ENCODE results near the gene MICB.
"Not testable (repeated sequence)": the region's sequence is repeated elsewhere in the genome, so short reads cannot be mapped to it uniquely, and the experiment has no call there.

DNA sequence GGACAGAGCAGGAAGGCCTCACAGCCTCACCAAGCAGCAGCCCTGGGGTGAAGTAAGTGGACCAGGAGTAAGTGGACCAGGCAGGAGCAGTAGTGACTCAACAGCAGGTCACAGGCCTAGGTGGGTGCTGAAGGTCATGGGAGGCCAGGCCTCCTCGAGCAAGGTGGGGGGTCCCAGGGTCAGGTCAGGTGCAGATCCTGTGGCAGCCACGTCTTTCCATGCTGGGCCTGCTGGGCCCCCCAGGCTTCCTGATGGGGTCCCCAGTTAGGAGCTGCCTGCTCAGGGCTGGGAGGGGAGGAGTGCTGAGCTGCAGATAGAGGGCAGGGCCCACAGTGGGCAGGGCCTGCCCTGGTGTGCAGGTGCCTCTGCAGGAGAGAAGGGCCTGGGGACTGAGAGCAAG is 11.1 kb downstream of the MICB start:
- not testable (repeated sequence) for TF ChIP-seq CTCF (IDR thresholded peaks at IDR 0.05; ENCODE audit: control extremely low read depth in 1 of 3, insufficient read depth in 1 of 3, low read depth in 1 of 3, low read length in 3 of 3); JUN (IDR thresholded peaks at IDR 0.05; ENCODE audit: low read depth, low read length); RFX5 (IDR thresholded peaks at IDR 0.05; ENCODE audit: borderline replicate concordance, low read depth, low read length); HDAC2 (IDR thresholded peaks at IDR 0.05; ENCODE audit: borderline replicate concordance in 1 of 2, low read depth in 2 of 2, low read length in 2 of 2); BACH1 (IDR thresholded peaks at IDR 0.05; ENCODE audit: low read length); GABPA (IDR thresholded peaks at IDR 0.05; ENCODE audit: borderline replicate concordance, insufficient read depth, low read length); YY1 (IDR thresholded peaks at IDR 0.05; ENCODE audit: low read depth, low read length); POLR2AphosphoS5 (IDR thresholded peaks at IDR 0.05; ENCODE audit: low read depth, low read length); EZH2 (IDR thresholded peaks at IDR 0.05; ENCODE audit: low read depth, low read length, severe bottlenecking); NANOG (IDR thresholded peaks at IDR 0.05; ENCODE audit: insufficient read depth, low read depth, low read length, poor library complexity, severe bottlenecking); TCF12 (IDR thresholded peaks at IDR 0.05; ENCODE audit: low read depth, low read length)
